OCI-LY1 (cell line): ENCODE results near the gene TMEM184A.

Experiments
- H2AFZ ChIP-seq: fragments of 200-600 bp; sonication (generic), shearing (Covaris generic); 2 replicates; pipeline ENCODE4 v1.6.0; 2014; ENCODE audit warnings: antibody characterized with exemption, mild to moderate bottlenecking, low read length
- H3F3A ChIP-seq: fragments of 200-600 bp; sonication (generic), shearing (Covaris generic); 2 replicates; pipeline ENCODE4 v1.6.0; 2014; ENCODE audit warnings: mild to moderate bottlenecking, antibody characterized with exemption, low read length, moderate library complexity; ENCODE audit not compliant: insufficient read depth
- H3K27ac ChIP-seq: fragments of 200-600 bp; sonication (generic); 2 replicates; pipeline ENCODE4 v1.5.1; 2014; ENCODE audit warnings: low read length, mixed run types, mild to moderate bottlenecking, low read depth; ENCODE audit not compliant: poor library complexity, severe bottlenecking
- H3K27me3 ChIP-seq: fragments of 200-600 bp; sonication (generic); 2 replicates; pipeline ENCODE4 v1.6.0; 2014; ENCODE audit warnings: antibody characterized with exemption, mild to moderate bottlenecking, low read length, moderate library complexity; ENCODE audit not compliant: insufficient read depth
- H3K36me3 ChIP-seq: fragments of 200-600 bp; sonication (generic); 2 replicates; pipeline ENCODE4 v1.6.1; 2014; ENCODE audit warnings: mild to moderate bottlenecking, antibody characterized with exemption, low read length, moderate library complexity, mixed read lengths; ENCODE audit not compliant: insufficient read depth
- H3K4me1 ChIP-seq: fragments of 200-600 bp; sonication (generic); 2 replicates; pipeline ENCODE4 v1.5.1; 2014; ENCODE audit warnings: mild to moderate bottlenecking, low read length, moderate library complexity; ENCODE audit not compliant: insufficient read depth, severe bottlenecking
- H3K4me2 ChIP-seq: fragments of 200-600 bp; sonication (generic), shearing (Covaris generic); 2 replicates; pipeline ENCODE4 v1.6.1; 2014; ENCODE audit warnings: low read length
- H3K4me3 ChIP-seq: fragments of 200-600 bp; sonication (generic); 2 replicates; pipeline ENCODE4 v1.5.1; 2014; ENCODE audit warnings: low read length, low read depth, mild to moderate bottlenecking, mixed read lengths; ENCODE audit not compliant: poor library complexity, severe bottlenecking
- H3K79me2 ChIP-seq: fragments of 200-600 bp; shearing (Covaris generic); 2 replicates; pipeline ENCODE4 v1.6.1; 2016; ENCODE audit warnings: mixed run types, low read length, mixed read lengths; ENCODE audit not compliant: insufficient read depth
- H3K9ac ChIP-seq: fragments of 200-600 bp; sonication (generic), shearing (Covaris generic); 2 replicates; pipeline ENCODE4 v1.6.1; 2014; ENCODE audit warnings: mild to moderate bottlenecking, low read length, mixed read lengths
- H3K9me2 ChIP-seq: fragments of 200-600 bp; sonication (generic), shearing (Covaris generic); 2 replicates; pipeline ENCODE4 v1.6.1; 2014; ENCODE audit warnings: low read depth, mild to moderate bottlenecking, low read length, mixed read lengths
- H3K9me3 ChIP-seq: fragments of 200-600 bp; shearing (Covaris generic); 2 replicates; pipeline ENCODE4 v1.6.1; 2014; ENCODE audit warnings: low read length, mixed read lengths
- H4K20me1 ChIP-seq: fragments of 200-600 bp; sonication (generic), shearing (Covaris generic); 2 replicates; pipeline ENCODE4 v1.6.0; 2016; ENCODE audit warnings: mild to moderate bottlenecking, low read length; ENCODE audit not compliant: insufficient read depth
- EZH2 ChIP-seq: fragments of 200-600 bp; sonication (generic), shearing (Covaris generic); IDR thresholded peaks from 2 replicates; pipeline ENCODE4 v1.8.0; 2017; ENCODE audit warnings: borderline replicate concordance, mixed run types, mild to moderate bottlenecking, antibody characterized with exemption, low read length, moderate library complexity, mixed read lengths
- TF ChIP-seq, protein P1 (sequence below): fragments of 200-600 bp; sonication (generic), shearing (Covaris generic); IDR thresholded peaks from 2 replicates; pipeline ENCODE4 v1.5.1; 2017; ENCODE audit warnings: mild to moderate bottlenecking, antibody characterized with exemption, low read length, moderate library complexity, mixed read lengths

The TMEM184A gene

DNA sequence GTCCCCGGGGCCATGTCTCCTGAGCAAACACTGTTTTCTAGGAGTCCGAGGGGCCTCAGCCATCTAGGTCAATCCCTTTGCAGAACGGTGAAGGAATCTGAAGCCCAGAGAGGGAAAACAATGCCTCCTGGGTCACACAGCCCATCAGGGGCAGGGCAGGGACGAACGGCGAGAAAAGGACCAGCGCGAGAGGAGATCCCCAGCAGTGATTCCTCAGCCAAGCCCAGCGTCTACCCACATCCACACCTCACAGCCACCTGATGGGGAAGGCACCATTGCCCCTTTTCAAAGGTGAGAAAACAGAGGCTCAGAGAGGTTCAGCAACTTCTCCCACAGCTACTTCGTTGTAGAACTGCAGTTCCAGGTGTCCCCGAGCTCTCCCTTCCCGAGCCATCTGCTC, 31.7 kb upstream of the TMEM184A start:
- no peak overlapping the region for H3K4me3 ChIP-seq
- TF ChIP-seq, protein P1, sequence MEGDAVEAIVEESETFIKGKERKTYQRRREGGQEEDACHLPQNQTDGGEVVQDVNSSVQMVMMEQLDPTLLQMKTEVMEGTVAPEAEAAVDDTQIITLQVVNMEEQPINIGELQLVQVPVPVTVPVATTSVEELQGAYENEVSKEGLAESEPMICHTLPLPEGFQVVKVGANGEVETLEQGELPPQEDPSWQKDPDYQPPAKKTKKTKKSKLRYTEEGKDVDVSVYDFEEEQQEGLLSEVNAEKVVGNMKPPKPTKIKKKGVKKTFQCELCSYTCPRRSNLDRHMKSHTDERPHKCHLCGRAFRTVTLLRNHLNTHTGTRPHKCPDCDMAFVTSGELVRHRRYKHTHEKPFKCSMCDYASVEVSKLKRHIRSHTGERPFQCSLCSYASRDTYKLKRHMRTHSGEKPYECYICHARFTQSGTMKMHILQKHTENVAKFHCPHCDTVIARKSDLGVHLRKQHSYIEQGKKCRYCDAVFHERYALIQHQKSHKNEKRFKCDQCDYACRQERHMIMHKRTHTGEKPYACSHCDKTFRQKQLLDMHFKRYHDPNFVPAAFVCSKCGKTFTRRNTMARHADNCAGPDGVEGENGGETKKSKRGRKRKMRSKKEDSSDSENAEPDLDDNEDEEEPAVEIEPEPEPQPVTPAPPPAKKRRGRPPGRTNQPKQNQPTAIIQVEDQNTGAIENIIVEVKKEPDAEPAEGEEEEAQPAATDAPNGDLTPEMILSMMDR, result no peak
- no peaks in the 10 kb centered on the region for H3K4me1 ChIP-seq
- H3F3A ChIP-seq, result no peaks in the 10 kb centered on the region
- H3K4me2 ChIP-seq, result no peak overlapping the region
- no peak overlapping the region for H3K27ac ChIP-seq
- peaks cover 3% of the 10 kb centered on the region; the same call in 1 of the 2 replicates for H3K9me3 ChIP-seq
- H4K20me1 ChIP-seq, result no peaks in the 10 kb centered on the region
- no peak overlapping the region for H2AFZ ChIP-seq
- H3K79me2 ChIP-seq, result no peaks in the 10 kb centered on the region
- no peaks in the 10 kb centered on the region for H3K36me3 ChIP-seq
- no peaks in the 10 kb centered on the region for H3K9me2 ChIP-seq
- H3K27me3 ChIP-seq, result peaks cover 19% of the 10 kb centered on the region
- H3K9ac ChIP-seq, result no peak overlapping the region

- Histone ChIP-seq H3F3A (no peaks in the 10 kb centered on the region), H3K4me3 (no peak overlapping the region), H2AFZ (no peak overlapping the region), H3K4me1 (no peaks in the 10 kb centered on the region), H3K79me2 (no peaks in the 10 kb centered on the region), H4K20me1 (no peaks in the 10 kb centered on the region), H3K9me3 (peaks cover 3% of the 10 kb centered on the region; the same call in 1 of the 2 replicates), H3K27me3 (peaks cover 19% of the 10 kb centered on the region), H3K27ac (no peak overlapping the region), H3K9me2 (no peaks in the 10 kb centered on the region), H3K4me2 (no peak overlapping the region), H3K36me3 (no peaks in the 10 kb centered on the region), H3K9ac (no peak overlapping the region)
- TF ChIP-seq, protein P1, result no peak
- TF ChIP-seq EZH2, result no peak
These were observed 31.1 kb upstream of the TMEM184A start for GRCh38 chr7:1586827-1587705.

DNA sequence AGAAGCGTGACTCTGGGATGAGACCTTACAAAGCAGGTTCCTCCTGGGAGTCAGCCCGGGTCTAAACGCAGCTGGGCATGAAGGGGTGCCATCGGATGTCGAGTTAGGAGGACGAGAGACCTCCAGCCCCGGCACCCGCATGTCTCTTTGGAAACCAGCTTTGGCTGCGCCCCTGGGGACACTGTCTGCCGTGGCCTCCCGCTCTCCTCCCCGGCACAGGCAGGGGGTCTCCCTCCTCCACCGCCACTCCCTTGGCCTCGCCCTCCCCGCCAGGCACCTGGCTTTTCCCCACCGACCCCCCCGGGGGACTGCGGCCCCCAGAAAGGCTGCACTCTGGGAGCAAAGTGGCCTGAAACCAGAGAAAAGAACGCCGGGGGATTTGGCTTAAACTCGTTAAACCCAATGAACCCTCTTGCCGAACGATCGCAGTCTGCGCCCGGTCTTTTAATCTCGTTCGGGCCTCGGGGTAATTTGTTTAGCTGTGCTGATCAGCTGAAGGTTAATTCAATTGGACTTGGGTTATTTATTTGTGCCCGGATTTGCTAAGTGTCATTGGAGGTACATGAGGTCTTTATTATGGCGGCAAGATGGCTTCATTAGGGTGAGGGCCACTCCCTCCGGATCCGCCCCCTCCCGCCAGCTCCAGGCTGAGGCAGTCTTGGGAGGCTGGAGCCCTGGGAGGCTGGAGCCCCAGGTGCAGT, 30.3 kb upstream of the TMEM184A start:
- H3K79me2 ChIP-seq, result no peaks in the 10 kb centered on the region
- H3K9me3 ChIP-seq, result peaks cover 3% of the 10 kb centered on the region; the same call in 1 of the 2 replicates
- TF ChIP-seq EZH2, result no peak
- TF ChIP-seq, protein P1, result no peak
- no peak overlapping the region for H3K4me3 ChIP-seq
- no peak overlapping the region for H3K4me2 ChIP-seq
- no peaks in the 10 kb centered on the region for H3K4me1 ChIP-seq
- H4K20me1 ChIP-seq, result no peaks in the 10 kb centered on the region
- H3K9ac ChIP-seq, result no peak overlapping the region
- H2AFZ ChIP-seq, result no peak overlapping the region
- no peaks in the 10 kb centered on the region for H3K36me3 ChIP-seq
- no peak overlapping the region for H3K27ac ChIP-seq
- peaks cover 16% of the 10 kb centered on the region; the same call in 1 of the 2 replicates for H3K27me3 ChIP-seq
- no peaks in the 10 kb centered on the region for H3F3A ChIP-seq
- no peaks in the 10 kb centered on the region for H3K9me2 ChIP-seq
